HEK293 (cell line): ENCODE results near the gene ASCC2.
A peak's percentile ranks its signal among the peaks of the same experiment; 100 is the strongest.

Experiments
- CTCF ChIA-PET: fragments of 350-600 bp; formaldehyde crosslinking; extraction: SDS; loops from one replicate; lab custom pipeline; 2021; ENCODE audit warnings: antibody characterized with exemption; lab: Yijun Ruan, JAX
- POLR2A ChIA-PET: fragments of 300-600 bp; formaldehyde crosslinking; extraction: SDS; loops from one replicate; lab custom pipeline; 2020; ENCODE audit warnings: antibody characterized with exemption, inconsistent platforms; lab: Yijun Ruan, JAX
- H3K27ac ChIP-seq: fragments of 200-500 bp; sonication (Bioruptor generic); 2 replicates; pipeline ENCODE4 v1.5.1; 2014; ENCODE audit warnings: low read depth, low read length, control low read depth, inconsistent platforms; ENCODE audit errors: extremely low read depth
- H3K36me3 ChIP-seq, 2 experiments: fragments of 200-500 bp in 1 of 2; sonication (Bioruptor generic) in 1 of 2; 1 replicate in 1 of 2; 2 replicates in 1 of 2; pipeline ENCODE4 v1.5.1; 2014 to 2017; ENCODE audit warnings: inconsistent platforms in 2 of 2, low read length in 2 of 2; ENCODE audit not compliant: control insufficient read depth in 2 of 2, insufficient read depth in 1 of 2
- H3K4me1 ChIP-seq: fragments of 200-500 bp; sonication (Bioruptor generic); 2 replicates; pipeline ENCODE4 v1.5.1; 2014; ENCODE audit warnings: mild to moderate bottlenecking, low read length, inconsistent platforms; ENCODE audit not compliant: control insufficient read depth, insufficient read depth
- H3K4me3 ChIP-seq: 2 replicates; pipeline ENCODE4 v1.5.1; 2011; ENCODE audit warnings: low read depth, mild to moderate bottlenecking, control low read depth, low read length, moderate library complexity
- H3K9me3 ChIP-seq: fragments of 200-500 bp; sonication (Bioruptor generic); 2 replicates; pipeline ENCODE4 v1.5.1; 2014; ENCODE audit warnings: low read depth, low read length, inconsistent platforms; ENCODE audit not compliant: control insufficient read depth, insufficient read depth
- MEIS1 ChIP-seq: sonication (generic); formaldehyde crosslinking; IDR thresholded peaks from 2 replicates; pipeline ENCODE4 v1.8.1; 2022; ENCODE audit warnings: missing genetic modification reagents, mild to moderate bottlenecking, borderline replicate concordance
- TCF7L2 ChIP-seq: IDR thresholded peaks from 2 replicates; pipeline ENCODE4 v1.6.1; 2011; ENCODE audit warnings: low read depth, mild to moderate bottlenecking, inconsistent platforms, low read length, moderate library complexity, borderline replicate concordance
- TRIM28 ChIP-seq: IDR thresholded peaks from 2 replicates; pipeline ENCODE4 v1.6.1; 2011; ENCODE audit warnings: low read length, control low read depth, borderline replicate concordance
- ZIC2 ChIP-seq: fragments of 450-650 bp; formaldehyde crosslinking; IDR thresholded peaks from 2 replicates; pipeline ENCODE4 v1.5.1; 2016; ENCODE audit warnings: missing biosample characterization, missing genetic modification characterization
- ZNF121 ChIP-seq: fragments of 450-650 bp; formaldehyde crosslinking; IDR thresholded peaks from 2 replicates; pipeline ENCODE4 v1.5.1; 2016; ENCODE audit warnings: missing biosample characterization, missing genetic modification characterization
- ZNF146 ChIP-seq: fragments of 450-650 bp; formaldehyde crosslinking; IDR thresholded peaks from 2 replicates; pipeline ENCODE4 v1.5.1; 2016; ENCODE audit warnings: missing biosample characterization, missing genetic modification characterization
- ZNF184 ChIP-seq: fragments of 450-650 bp; IDR thresholded peaks from 2 replicates; pipeline ENCODE4 v1.5.1; 2018; ENCODE audit warnings: missing biosample characterization, mild to moderate bottlenecking, missing genetic modification characterization
- ZNF350 ChIP-seq: fragments of 450-650 bp; formaldehyde crosslinking; IDR thresholded peaks from 2 replicates; pipeline ENCODE4 v1.5.0; 2017; ENCODE audit warnings: missing biosample characterization, mild to moderate bottlenecking, missing genetic modification characterization
- ZNF521 ChIP-seq: fragments of 450-650 bp; formaldehyde crosslinking; IDR thresholded peaks from 2 replicates; pipeline ENCODE4 v1.5.1; 2017; ENCODE audit warnings: missing biosample characterization, mild to moderate bottlenecking, missing genetic modification characterization
- ZNF561 ChIP-seq: fragments of 450-650 bp; IDR thresholded peaks from 2 replicates; pipeline ENCODE4 v1.5.1; 2018; ENCODE audit warnings: missing biosample characterization, missing genetic modification characterization, borderline replicate concordance
- TF ChIP-seq, protein P1 (sequence below): fragments of 450-650 bp; formaldehyde crosslinking; IDR thresholded peaks from 2 replicates; pipeline ENCODE4 v1.5.1; 2016; ENCODE audit warnings: missing biosample characterization, missing genetic modification characterization, borderline replicate concordance
- TF ChIP-seq, protein P2 (sequence below): fragments of 450-650 bp; IDR thresholded peaks from 2 replicates; pipeline ENCODE4 v1.5.1; 2018; ENCODE audit warnings: missing biosample characterization, mild to moderate bottlenecking, missing genetic modification characterization
- TF ChIP-seq, protein P3 (sequence below): fragments of 450-650 bp; formaldehyde crosslinking; IDR thresholded peaks from 2 replicates; pipeline ENCODE4 v1.5.1; 2016; ENCODE audit warnings: missing biosample characterization, missing genetic modification characterization, borderline replicate concordance
- TF ChIP-seq, protein P4 (sequence below): fragments of 450-650 bp; formaldehyde crosslinking; IDR thresholded peaks from 2 replicates; pipeline ENCODE4 v1.5.1; 2017; ENCODE audit warnings: missing biosample characterization, missing genetic modification characterization

Gene ASCC2

DNA sequence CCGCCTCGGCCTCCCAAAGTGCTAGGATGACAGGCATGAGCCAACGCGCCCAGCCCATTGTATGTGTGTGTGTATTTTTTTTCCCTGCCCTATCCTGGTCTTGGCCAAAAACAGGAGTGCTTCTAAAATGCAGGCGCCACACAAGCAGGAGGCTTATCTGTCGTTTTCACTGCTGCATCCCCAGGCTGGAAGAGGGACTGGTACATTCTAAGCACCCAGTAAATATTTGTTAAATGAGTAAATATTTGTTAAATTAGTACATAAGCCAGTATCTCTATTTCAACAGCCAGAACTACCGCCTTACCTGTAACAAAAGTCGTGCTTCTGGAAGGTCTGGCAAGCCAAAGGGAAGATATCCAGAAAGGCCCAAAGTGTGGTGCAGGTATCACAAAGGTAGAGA, 24.9 kb downstream of the ASCC2 start (continued):
- TF ChIP-seq, protein P1, sequence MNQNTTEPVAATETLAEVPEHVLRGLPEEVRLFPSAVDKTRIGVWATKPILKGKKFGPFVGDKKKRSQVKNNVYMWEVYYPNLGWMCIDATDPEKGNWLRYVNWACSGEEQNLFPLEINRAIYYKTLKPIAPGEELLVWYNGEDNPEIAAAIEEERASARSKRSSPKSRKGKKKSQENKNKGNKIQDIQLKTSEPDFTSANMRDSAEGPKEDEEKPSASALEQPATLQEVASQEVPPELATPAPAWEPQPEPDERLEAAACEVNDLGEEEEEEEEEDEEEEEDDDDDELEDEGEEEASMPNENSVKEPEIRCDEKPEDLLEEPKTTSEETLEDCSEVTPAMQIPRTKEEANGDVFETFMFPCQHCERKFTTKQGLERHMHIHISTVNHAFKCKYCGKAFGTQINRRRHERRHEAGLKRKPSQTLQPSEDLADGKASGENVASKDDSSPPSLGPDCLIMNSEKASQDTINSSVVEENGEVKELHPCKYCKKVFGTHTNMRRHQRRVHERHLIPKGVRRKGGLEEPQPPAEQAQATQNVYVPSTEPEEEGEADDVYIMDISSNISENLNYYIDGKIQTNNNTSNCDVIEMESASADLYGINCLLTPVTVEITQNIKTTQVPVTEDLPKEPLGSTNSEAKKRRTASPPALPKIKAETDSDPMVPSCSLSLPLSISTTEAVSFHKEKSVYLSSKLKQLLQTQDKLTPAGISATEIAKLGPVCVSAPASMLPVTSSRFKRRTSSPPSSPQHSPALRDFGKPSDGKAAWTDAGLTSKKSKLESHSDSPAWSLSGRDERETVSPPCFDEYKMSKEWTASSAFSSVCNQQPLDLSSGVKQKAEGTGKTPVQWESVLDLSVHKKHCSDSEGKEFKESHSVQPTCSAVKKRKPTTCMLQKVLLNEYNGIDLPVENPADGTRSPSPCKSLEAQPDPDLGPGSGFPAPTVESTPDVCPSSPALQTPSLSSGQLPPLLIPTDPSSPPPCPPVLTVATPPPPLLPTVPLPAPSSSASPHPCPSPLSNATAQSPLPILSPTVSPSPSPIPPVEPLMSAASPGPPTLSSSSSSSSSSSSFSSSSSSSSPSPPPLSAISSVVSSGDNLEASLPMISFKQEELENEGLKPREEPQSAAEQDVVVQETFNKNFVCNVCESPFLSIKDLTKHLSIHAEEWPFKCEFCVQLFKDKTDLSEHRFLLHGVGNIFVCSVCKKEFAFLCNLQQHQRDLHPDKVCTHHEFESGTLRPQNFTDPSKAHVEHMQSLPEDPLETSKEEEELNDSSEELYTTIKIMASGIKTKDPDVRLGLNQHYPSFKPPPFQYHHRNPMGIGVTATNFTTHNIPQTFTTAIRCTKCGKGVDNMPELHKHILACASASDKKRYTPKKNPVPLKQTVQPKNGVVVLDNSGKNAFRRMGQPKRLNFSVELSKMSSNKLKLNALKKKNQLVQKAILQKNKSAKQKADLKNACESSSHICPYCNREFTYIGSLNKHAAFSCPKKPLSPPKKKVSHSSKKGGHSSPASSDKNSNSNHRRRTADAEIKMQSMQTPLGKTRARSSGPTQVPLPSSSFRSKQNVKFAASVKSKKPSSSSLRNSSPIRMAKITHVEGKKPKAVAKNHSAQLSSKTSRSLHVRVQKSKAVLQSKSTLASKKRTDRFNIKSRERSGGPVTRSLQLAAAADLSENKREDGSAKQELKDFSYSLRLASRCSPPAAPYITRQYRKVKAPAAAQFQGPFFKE (tag by site-specific recombination), result no peak
- TF ChIP-seq TRIM28 (no peak), ZNF184 (no peak), ZNF121 (tag by site-specific recombination) (no peak), ZNF350 (tag by site-specific recombination) (no peak), ZNF521 (tag by site-specific recombination) (no peak), ZNF146 (tag by site-specific recombination) (no peak), MEIS1 (CRISPR knock-in tag) (no peak), TCF7L2 (no peak)
- TF ChIP-seq, protein P2, sequence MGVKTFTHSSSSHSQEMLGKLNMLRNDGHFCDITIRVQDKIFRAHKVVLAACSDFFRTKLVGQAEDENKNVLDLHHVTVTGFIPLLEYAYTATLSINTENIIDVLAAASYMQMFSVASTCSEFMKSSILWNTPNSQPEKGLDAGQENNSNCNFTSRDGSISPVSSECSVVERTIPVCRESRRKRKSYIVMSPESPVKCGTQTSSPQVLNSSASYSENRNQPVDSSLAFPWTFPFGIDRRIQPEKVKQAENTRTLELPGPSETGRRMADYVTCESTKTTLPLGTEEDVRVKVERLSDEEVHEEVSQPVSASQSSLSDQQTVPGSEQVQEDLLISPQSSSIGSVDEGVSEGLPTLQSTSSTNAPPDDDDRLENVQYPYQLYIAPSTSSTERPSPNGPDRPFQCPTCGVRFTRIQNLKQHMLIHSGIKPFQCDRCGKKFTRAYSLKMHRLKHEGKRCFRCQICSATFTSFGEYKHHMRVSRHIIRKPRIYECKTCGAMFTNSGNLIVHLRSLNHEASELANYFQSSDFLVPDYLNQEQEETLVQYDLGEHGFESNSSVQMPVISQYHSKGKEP, result no peak
- TF ChIP-seq, protein P3, sequence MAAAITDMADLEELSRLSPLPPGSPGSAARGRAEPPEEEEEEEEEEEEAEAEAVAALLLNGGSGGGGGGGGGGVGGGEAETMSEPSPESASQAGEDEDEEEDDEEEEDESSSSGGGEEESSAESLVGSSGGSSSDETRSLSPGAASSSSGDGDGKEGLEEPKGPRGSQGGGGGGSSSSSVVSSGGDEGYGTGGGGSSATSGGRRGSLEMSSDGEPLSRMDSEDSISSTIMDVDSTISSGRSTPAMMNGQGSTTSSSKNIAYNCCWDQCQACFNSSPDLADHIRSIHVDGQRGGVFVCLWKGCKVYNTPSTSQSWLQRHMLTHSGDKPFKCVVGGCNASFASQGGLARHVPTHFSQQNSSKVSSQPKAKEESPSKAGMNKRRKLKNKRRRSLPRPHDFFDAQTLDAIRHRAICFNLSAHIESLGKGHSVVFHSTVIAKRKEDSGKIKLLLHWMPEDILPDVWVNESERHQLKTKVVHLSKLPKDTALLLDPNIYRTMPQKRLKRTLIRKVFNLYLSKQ (tag by site-specific recombination), result no peak
- TF ChIP-seq, protein P4, sequence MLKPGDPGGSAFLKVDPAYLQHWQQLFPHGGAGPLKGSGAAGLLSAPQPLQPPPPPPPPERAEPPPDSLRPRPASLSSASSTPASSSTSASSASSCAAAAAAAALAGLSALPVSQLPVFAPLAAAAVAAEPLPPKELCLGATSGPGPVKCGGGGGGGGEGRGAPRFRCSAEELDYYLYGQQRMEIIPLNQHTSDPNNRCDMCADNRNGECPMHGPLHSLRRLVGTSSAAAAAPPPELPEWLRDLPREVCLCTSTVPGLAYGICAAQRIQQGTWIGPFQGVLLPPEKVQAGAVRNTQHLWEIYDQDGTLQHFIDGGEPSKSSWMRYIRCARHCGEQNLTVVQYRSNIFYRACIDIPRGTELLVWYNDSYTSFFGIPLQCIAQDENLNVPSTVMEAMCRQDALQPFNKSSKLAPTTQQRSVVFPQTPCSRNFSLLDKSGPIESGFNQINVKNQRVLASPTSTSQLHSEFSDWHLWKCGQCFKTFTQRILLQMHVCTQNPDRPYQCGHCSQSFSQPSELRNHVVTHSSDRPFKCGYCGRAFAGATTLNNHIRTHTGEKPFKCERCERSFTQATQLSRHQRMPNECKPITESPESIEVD (tag by site-specific recombination), result no peak

DNA sequence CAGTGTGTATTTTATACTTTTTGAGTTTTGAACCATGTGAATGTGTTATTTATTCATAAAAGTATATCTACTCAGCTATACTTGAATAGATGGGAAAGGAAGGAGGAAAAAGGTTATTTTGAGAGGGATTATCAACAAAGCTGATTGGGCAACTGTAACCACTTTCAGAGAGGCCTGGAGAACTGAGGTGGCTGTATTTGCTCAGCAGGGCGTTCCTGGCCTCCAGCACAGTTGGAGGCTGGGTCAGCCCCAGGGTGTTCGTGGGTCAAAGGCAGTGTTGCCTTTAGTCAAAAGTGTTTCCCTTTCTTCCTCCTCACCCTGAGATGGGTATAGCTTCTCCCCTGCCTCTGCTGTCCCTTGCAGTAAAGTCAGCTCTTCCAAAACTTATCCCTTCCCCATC, 26.7 kb downstream of the ASCC2 start:
- no peak overlapping the region for H3K27ac ChIP-seq
- POLR2A ChIA-PET, result no interaction called here
- no peaks in the 10 kb centered on the region for H3K9me3 ChIP-seq
- H3K4me3 ChIP-seq, result no peak overlapping the region
- TF ChIP-seq ZNF561 (tag by site-specific recombination) (no peak), ZIC2 (peak; percentile 61)
- CTCF ChIA-PET, result interaction anchor here (0.7 to 1.2 kb wide), 2 partner anchors 155 to 194 kb away, joined by 3 to 4 read pairs; no protein-coding TSS in a partner anchor
- H3K4me1 ChIP-seq, result no peaks in the 10 kb centered on the region
- peaks cover 53 to 92% of the 10 kb centered on the region in 2 experiments for H3K36me3 ChIP-seq
